NCI-H226 (cell line): ENCODE measurements around the gene KLHL42.
"Not testable (repeated sequence)": the region's sequence is repeated elsewhere in the genome, so short reads cannot be mapped to it uniquely, and the experiment has no call there.

Source experiments
- DNase-seq: peaks from one replicate; pipeline ENCODE4 v3.0.0-alpha.2; 2015

The KLHL42 gene

GRCh38 chr12:27779920-27780611, at the start of gene KLHL42, which contains the start of gene MANSC4:
Gene KLHL42 (plus strand): TSS chr12:27780233. CDS start chr12:27780331, 98 bp downstream.
Gene MANSC4 (minus strand): TSS chr12:27780236. CDS start chr12:27771276, 8,960 bp downstream.
- peak; percentile 67 for DNase-seq

GRCh38 chr12:27732281-27732680, 47.8 kb upstream of the KLHL42 start:
- no peak for DNase-seq

DNA sequence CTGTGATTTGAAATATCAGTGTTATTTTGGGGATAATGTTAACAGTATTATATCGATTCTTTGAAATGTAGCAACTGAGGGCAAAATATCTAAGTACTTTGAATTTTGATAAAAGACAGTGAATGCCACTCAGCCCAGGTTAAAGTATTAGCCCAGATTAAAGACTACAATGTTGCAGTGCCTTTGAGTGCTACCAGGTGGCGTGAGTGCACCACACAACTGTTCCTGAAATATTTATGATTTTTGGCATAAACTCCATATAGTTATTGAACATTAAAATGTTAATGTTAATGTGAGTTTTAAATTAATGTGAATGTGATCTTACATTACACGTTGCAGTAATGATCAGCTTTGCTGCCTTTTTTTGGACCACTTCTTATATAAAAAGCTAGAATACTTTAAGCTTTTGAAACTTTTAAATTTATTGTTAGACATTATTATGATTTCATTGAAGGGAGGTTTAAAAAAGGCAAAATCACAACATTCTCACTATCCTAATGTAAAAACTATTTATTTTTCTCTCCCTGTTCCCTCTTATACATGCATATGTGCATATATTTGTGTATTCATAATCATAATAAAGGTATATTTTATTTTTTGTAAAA, 46.9 kb upstream of the KLHL42 start:
- DNase-seq: no peak

DNA sequence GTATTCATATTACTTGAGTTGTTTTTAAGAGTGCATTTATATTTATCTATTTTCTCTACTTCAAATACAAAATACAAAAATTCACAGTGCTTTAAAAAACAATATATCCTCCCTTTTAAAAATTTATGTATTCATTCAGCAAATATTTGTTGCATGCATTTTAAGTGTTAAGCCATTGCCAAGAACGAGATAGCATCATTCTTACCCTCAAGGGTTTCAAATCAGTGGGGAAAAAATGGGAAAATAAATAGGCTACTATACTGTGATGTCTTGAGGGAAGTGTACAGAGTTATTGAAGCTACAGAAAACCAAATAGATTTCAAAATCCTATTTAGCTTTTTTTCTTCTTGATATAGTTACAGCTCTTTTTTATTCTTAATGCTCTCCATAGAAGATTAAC, 46.2 kb upstream of the KLHL42 start:
- no peak for DNase-seq

DNA sequence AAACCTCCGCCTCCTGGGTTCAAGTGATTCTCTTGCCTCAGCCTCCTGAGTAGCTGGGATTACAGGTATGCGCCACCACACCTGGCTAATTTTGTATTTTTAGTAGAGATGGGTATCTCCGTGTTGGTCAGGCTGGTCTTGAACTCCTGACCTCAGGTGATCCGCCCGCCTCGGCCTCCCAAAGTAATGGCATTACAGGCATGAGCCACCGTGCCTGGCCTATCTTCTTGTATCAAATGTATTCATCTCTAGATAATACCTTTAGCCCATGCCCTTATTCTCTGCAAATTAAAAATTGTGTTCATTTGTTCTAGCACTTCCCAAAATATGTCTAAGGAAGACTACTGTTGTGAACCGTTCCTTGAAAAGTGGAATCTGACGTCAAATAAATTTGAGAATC, 45.7 kb upstream of the KLHL42 start:
- DNase-seq: not testable (repeated sequence)

- no peak for DNase-seq
These were observed 36.4 kb upstream of the KLHL42 start for GRCh38 chr12:27743601-27744000.

- not testable (repeated sequence) for DNase-seq
These were observed 34.3 kb upstream of the KLHL42 start for GRCh38 chr12:27745734-27746133.

DNA sequence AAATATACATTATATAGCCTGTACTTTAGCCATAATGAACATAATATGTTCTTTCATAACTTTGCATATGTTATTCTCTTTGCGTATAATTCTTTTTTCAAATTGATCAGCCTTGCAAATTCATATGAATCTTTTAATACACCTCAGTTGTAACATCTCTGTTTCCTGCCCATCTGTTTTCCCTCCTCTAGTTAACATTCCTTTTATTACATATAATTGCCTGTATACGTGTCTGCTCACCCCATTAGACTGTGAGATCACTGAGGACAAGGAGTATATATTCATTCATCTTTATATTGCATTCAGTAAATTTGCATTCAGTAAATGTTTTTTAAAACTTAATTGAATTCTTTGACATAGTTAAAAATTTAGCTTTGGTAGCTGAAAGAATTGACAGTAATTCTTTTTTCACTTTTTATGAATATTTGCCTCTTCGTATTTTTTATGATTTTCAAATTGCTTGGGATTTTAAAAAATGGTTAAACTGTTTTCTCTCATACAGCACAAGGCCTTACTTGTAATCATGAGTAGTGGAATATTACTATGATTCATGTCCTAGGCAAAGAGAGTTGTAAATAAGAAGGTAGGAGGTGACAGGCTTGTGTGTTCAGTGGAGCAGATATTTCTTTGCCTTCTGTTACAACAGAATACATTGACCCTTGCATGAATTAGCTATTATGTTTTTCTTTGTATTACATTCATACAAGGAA, 32.8 kb upstream of the KLHL42 start:
- no peak for DNase-seq

- DNase-seq: no peak
These were observed 28.5 kb upstream of the KLHL42 start for GRCh38 chr12:27751386-27752047.

- no peak for DNase-seq
These were observed 25.2 kb upstream of the KLHL42 start for GRCh38 chr12:27754795-27755194.

GRCh38 chr12:27756670-27757195, 23.3 kb upstream of the KLHL42 start:
- DNase-seq: no peak

DNA sequence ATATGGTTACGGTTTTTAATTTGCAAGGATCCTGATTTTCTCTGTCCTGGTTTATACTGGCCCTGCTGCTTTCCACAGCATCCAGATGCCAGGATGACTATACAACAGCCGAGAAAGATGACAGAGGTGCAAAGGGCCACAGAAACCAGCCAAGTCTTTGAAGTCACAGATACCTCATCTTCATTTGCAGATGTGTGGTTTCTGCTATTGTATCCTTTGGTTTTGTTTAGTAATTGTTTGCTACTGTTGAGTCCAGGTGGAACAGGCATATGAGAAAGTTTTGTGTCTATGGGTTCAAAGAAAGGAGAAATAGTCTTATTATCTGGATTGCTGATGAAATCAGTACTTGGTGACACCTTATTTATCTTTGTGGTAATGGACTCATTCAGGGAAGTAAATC, 17.3 kb upstream of the KLHL42 start:
- no peak for DNase-seq

DNA sequence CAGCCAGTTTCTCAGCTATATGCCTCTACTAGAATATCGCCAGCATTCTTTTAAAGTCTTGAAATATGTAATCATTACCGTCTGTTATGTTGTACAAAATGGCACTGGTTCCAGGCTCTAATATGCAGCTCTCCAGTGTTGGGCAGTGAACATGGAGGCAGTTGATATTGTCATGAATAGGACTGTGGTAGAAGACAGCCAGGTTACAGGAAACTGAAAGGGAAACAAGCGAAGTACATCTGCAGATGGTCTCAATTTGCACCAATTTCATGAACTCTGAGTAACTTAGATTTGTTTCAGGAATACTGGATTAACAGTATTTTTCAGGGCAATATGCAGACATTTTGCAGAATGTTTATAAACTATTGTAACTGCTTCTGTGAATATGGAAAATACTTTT, 13.4 kb upstream of the KLHL42 start:
- no peak for DNase-seq

DNA sequence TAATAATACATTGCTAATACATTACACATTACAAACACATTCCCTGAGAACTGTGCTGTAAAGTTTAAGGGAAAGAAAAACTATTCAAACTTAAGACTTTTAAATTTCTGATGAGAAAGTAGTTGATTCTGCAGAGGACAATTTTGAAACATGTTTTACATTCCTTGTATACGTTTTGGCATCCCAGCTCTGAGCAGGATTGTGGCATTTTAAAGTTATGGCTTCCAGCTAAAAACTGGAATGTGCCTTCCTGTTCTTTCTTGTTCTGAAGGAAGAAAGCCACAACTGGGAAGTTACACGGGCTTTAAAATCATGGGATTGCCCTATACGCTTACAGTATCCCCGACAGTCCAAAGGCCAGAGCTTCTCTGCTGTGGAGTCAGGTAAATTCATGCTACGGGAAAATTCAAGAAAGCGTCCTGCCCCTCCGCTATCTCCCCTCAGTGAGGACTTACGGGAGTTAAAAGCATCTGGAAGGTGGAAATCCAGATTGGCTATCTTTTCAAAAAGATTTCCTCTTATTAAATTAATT, 10.8 kb upstream of the KLHL42 start:
- DNase-seq: no peak

DNA sequence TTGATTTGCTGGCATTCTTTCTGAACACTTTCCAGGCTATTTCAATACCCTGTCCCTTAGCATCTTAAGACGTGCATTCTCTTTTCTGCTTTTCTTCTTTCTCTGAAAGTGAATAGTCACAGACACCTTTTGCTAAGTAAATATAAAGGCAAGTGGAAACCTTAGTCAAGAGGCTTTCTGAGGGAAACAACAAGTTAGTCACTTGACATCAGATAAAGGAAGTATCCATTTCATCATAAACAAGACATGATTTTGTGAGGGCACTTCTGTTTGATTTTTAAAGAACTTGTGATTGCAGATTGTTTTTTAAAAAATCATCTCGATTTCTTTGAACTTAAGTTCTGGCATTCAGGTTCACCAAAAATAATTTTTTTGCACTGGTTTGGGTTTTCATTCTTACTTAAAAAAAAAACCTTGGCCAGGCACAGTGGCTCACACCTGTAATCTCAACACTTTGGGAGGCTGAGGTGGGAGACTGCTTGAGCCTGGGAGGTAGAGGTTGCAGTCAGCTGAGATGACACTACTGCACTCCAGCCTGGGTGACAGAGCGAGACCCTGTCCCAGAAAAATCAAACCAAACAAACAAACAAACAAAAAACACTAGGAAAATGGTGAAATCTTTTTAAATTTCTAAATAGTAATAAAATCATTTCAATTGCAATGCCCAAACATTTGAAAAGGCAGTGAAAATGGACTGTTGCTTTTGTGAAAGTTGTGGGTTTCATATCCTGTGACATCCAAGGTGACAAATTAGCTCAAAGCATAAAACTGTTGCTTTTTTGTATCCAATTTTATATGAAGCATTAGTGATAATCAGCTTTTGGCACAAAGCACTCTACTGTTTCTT, 8.3 kb upstream of the KLHL42 start:
- DNase-seq: no peak

DNA sequence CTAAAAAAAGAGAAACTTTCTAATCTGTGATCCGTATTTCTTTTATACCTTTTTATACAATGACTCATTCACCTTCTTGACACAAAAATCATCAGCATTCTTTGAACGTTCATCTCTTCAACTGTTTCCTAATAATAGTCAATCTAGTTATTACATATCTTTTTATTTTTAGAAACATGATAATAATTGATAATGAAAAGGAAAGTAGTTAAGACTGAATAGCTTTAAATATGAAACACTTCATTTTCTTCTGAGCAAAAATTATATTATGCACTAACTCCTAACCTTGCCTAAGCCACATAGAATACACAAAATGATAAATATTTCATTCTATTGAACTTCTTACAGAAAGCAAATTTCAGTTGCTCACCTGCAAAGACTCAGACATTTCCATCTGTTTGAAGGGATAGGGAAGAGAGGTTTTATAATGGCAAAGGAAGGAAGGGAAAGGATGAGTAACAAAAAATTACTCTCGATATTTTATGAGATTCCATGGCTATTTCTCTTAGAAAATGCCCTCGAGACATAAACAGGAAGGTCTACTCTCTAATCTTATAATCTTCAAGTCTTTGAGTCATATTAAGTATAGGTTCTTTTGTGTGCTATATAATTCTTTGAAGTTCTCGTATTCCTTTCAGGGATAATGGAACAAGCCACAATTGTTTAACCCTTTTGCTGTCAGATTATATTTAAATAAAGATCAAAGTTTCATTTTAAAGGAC, 7.5 kb upstream of the KLHL42 start:
- DNase-seq: peak; percentile 27

DNA sequence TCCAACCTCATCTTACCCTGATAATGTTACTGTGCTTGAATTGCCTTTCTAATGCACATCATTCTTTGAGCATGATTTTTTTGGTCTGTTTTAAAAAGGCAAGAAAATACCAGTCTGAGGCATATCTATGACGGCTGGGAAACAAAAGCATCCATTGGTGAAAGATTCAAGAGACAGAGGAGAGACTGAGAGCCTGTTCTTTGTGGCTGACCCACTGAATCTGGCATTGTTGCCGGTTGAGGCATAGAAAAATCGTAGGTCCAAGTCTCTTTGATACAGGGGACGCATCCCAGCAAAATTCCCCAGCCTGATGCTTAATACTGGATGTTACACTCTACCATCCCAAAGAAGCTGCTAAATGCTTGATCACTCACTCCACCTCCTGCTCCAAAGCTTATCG, 2.9 kb upstream of the KLHL42 start:
- no peak for DNase-seq

GRCh38 chr12:27778206-27778605, 1.8 kb upstream of the KLHL42 start:
- no peak for DNase-seq

GRCh38 chr12:27779416-27779919, 565 bp upstream of the KLHL42 start:
- no peak for DNase-seq

GRCh38 chr12:27780612-27781408, 777 bp downstream of the KLHL42 start:
- no peak for DNase-seq
